NCI-H1417 (cell line): ENCODE results near the gene RCAN2.
"Not testable (repeated sequence)": the region's sequence is repeated elsewhere in the genome, so short reads cannot be mapped to it uniquely, and the experiment has no call there.

Experiments
- DNase-seq, 3 experiments: peaks; one replicate each; lab custom pipeline; 2025; lab: John Stamatoyannopoulos, UW

The RCAN2 gene

GRCh38 chr6:46390153-46390876 lies 100.9 kb downstream of the RCAN2 start:
- no peak for DNase-seq

- not testable (repeated sequence) for DNase-seq
Measured at GRCh38 chr6:46387728-46388127, 103.5 kb downstream of the RCAN2 start.

GRCh38 chr6:46381579-46381978 lies 109.7 kb downstream of the RCAN2 start:
- DNase-seq, result peak in 2 of 3 experiments; percentile 33 to 47

GRCh38 chr6:46381057-46381456 lies 110.2 kb downstream of the RCAN2 start:
- DNase-seq, result peak; percentile 19 to 80 (median 43)

GRCh38 chr6:46380152-46380807 lies 111.0 kb downstream of the RCAN2 start:
- DNase-seq, result peak; percentile 46 to 82 (median 79)

- peak in 1 of 3 experiments; percentile 14 for DNase-seq
Measured at GRCh38 chr6:46378882-46379416, 112.3 kb downstream of the RCAN2 start.

GRCh38 chr6:46378161-46378881 lies 112.9 kb downstream of the RCAN2 start:
- no peak for DNase-seq

- DNase-seq, result no peak
Measured at GRCh38 chr6:46377209-46377608, 114.0 kb downstream of the RCAN2 start.

- DNase-seq, result no peak
Measured at GRCh38 chr6:46376562-46377061, 114.6 kb downstream of the RCAN2 start.

- DNase-seq, result no peak
Measured at GRCh38 chr6:46370622-46371021, 120.6 kb downstream of the RCAN2 start.

GRCh38 chr6:46368169-46368536 lies 123.1 kb downstream of the RCAN2 start:
- DNase-seq, result peak in 2 of 3 experiments; percentile 52 to 76

GRCh38 chr6:46367354-46368168 lies 123.7 kb downstream of the RCAN2 start:
- DNase-seq, result peak in 2 of 3 experiments; percentile 52 to 87

GRCh38 chr6:46366190-46366900 lies 124.9 kb downstream of the RCAN2 start:
- DNase-seq, result no peak

GRCh38 chr6:46357591-46357990 lies 133.7 kb downstream of the RCAN2 start:
- DNase-seq, result no peak

- DNase-seq, result no peak
Measured at GRCh38 chr6:46356543-46356942, 134.7 kb downstream of the RCAN2 start.

GRCh38 chr6:46353528-46353927 lies 137.7 kb downstream of the RCAN2 start:
- no peak for DNase-seq

- DNase-seq, result no peak
Measured at GRCh38 chr6:46352541-46353268, 138.5 kb downstream of the RCAN2 start.

GRCh38 chr6:46350714-46351113 lies 140.5 kb downstream of the RCAN2 start:
- no peak for DNase-seq

GRCh38 chr6:46347669-46348068 lies 143.6 kb downstream of the RCAN2 start:
- DNase-seq, result no peak

GRCh38 chr6:46340246-46340645 lies 151.0 kb downstream of the RCAN2 start:
- no peak for DNase-seq
